ENCODE results near the gene L3MBTL2.

The L3MBTL2 gene

GRCh38 chr22:41215409-41215808 lies 10.3 kb downstream of the L3MBTL2 start:
- no peak for DNase-seq (ENCODE audit: low spot score)

GRCh38 chr22:41215926-41216325 lies 10.8 kb downstream of the L3MBTL2 start:
- DNase-seq (ENCODE audit: low spot score) = no peak

DNA sequence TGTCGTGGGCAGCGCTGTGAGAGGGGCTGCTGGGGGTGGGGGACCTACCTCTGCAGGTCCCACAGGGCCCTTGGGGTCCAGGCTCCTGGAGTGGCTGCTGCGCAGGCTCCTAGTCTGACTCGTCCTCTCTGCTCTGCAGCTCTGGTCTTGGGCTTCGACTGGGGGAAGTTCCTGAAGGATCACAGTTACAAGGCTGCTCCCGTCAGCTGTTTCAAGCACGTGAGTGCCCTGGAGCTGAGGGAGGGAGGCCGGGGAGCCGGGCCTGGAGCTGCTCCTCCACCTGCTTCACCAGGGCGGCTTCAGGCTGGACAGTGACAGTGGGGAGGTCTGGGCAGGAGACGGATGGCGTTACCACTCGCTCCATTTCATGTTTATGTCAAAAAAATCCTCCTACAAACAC lies 11.9 kb downstream of the L3MBTL2 start:
- DNase-seq (ENCODE audit: low spot score) = no peak

- peak; percentile 83 for DNase-seq (ENCODE audit: low spot score)
These were observed 12.5 kb downstream of the L3MBTL2 start for GRCh38 chr22:41217553-41218157.

GRCh38 chr22:41222846-41223507 lies 17.9 kb downstream of the L3MBTL2 start:
- DNase-seq (ENCODE audit: low spot score) = no peak

DNA sequence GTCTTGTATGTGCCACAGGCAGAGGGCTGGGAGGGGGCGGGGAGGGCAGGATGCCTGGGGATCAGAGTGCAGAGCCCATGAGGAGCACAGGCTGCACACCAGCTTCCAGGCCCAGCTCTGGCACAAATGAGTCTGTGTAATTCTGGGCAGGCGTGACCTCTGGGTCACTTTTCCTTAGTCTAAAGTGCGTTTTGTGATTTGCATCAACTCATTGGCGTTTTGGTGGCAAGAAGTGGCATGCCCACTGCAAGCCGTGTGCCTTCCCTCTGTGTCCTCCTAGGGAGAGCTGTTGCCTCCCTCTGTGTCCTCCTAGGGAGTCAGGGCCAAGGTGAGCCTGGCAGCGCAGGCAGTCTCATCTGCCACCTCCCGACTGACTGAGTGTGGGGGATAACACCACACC lies 18.4 kb downstream of the L3MBTL2 start:
- DNase-seq (ENCODE audit: low spot score) = no peak

- DNase-seq (ENCODE audit: low spot score) = no peak
These were observed 21.9 kb downstream of the L3MBTL2 start for GRCh38 chr22:41226723-41227655.

DNA sequence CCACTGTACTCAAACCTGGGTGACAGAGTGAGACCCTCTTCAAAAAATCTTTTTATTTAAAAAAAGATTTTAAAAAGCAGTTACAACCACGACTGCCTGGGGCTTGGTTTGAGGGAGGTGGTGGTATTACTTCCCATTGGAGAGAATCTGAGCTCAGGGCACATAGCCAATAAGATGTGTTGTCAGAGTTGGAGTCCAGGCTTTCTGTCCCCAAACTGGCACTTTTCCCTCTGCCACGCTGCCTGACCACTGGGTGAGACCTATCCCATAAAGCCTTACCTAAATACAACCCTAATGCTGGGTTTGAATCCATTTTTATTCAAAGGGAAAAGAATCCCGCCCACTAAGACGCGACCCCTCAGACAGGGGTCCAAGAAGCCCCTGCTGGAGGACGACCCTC lies 24.1 kb downstream of the L3MBTL2 start:
- DNase-seq (ENCODE audit: low spot score) = no peak

DNA sequence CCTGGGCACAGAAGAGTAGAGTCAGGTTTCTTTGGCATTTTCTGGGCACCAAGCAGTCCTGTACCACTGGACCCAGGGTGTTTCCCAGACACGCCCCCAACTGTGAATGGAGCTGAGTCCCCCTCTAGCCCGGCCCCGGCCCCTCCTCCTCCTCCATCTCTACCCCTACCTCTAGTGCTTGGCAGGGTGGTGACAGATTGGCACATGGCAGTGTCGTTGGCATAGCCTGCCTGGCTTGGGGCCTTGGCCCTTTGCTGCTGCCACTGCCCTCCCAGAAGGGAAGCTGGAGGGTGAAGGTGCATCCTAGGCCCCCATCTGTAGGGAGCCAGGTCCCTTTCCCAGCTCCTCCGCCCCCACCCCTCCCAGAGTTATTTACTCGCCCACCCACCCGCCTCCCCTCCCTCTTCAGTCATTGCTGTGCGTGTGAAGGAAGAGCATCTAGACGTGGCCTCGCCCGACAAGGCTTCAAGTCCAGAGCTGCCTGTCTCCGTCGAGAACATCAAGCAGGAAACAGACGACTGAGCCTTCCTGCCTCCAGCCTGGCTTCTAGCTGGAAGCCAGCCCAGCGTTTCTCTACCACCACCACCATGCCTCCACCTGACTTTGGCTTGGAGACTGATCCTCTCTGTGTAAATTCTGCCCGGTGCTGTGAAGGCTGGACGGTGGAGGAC lies 24.8 kb downstream of the L3MBTL2 start:
- DNase-seq (ENCODE audit: low spot score) = no peak

GRCh38 chr22:41230401-41230785 lies 25.3 kb downstream of the L3MBTL2 start:
- no peak for DNase-seq (ENCODE audit: low spot score)

GRCh38 chr22:41231369-41231768 lies 26.3 kb downstream of the L3MBTL2 start:
- DNase-seq (ENCODE audit: low spot score) = no peak

DNA sequence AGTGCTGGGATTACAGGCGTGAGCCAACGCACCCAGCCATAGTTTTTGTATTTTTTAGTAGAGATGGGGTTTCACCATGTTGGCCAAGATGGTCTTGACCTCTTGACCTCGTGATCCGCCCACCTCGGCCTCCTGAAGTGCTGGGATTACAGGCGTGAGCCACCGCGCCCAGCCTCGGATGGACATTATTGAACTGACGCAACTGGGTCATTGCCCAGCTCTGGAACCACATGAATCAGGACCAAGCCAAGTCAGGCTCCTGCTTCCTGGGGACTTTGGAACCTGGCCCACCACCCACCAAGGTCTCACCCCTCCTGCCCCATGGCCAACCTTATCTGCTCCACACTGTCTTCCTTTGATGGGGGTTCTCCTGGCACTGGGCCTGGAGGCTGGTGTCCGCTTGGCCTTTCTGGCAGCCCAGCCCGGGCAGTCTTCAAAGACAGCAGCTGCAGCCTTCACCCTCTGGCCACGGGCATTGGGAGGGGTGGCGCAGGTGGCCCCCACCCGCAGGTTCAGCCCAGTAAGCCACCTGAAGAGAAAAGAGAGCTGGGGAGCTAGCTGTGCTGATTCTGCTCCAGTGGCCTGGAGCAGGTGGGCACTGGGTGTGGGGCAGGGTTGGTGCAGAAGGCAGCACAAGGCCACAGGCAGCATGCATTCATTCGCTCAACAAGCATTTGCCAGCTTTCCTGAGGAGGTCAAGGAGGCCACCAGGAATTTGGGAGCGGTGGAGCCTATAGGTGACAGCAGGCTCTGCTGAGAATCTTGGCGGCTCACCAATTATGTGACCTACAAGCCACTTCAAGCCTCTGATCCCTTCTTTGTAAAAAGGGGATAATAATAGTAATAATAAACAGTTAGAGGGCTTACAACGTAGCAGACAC lies 29.9 kb downstream of the L3MBTL2 start:
- no peak for DNase-seq (ENCODE audit: low spot score)

DNA sequence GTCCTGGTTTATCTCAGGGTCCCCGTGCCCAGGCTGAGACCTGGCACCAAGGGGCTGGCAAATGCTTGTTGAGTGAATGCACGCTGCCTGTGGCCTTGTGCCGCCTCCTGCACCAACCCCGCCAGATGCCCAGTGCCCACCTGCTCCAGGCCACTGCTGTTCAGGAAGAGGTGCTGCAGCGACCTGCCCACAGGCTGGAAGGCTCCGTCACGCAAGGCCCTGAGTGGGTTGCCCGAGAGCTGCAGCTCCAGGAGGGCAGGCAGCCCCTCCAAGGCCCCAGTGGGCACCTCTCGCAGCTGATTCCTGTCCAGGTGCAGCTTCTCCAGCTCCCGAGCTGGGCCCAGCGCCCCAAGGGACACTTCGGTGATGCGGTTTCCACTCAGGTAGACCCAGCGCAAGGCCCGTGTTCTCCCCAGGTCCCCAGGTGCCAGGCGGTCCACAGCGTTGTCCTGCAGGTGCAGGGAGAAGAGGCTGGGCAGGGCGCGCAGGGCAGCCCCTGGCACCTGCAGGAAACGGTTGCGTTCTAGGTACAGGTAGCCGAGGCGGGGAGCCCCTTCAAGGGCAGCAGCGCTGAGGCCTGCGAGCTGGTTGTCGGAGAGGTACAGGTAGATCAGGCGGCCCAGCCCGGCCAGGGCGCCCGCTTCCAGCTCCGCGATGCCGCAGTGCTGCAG lies 32.1 kb downstream of the L3MBTL2 start:
- DNase-seq (ENCODE audit: low spot score) = no peak

DNA sequence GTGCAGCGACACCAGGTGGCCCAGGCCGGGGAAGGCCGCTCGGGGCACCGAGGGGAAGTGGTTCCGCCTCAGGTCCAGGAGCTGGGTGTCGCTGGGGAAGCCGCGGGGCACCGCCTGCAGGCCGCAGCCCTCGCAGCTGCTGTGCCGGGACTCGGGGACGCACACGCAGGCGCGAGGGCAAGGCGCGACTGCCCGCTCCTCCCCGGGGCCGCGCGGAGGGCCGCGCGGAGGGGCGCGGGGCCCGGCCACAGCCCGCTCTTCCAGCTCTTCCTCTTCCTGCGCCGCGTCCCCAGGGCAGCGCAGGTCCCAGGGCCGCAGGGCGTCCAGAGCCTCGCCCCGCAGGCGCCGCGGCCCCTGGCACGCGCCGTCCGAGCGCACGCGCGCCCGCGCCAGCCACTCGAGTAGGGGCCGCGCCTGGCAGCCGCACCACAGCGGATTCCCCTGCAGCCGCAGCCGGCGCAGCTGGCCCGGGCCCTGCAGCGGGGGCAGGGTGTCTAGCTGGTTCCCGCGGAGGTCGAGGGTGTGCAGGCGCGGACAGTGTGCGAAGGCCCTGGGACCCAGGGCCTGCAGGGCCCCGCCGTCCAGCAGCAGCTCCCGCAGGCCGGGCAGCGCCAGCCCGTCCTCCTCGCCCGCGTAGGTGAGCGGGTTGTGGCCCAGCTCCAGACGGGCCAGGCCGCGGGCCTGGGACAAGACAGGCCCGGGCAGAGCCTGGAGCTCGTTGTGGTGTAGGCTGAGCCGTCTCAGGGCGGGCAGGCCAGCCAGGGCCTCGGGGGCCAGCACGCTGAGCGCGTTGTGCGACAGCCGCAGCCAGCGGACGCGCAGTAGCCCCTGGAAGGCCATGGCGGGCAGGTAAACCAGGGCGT lies 32.8 kb downstream of the L3MBTL2 start:
- peak; percentile 82 for DNase-seq (ENCODE audit: low spot score)

GRCh38 chr22:41238570-41239442 lies 33.7 kb downstream of the L3MBTL2 start:
- no peak for DNase-seq (ENCODE audit: low spot score)

DNA sequence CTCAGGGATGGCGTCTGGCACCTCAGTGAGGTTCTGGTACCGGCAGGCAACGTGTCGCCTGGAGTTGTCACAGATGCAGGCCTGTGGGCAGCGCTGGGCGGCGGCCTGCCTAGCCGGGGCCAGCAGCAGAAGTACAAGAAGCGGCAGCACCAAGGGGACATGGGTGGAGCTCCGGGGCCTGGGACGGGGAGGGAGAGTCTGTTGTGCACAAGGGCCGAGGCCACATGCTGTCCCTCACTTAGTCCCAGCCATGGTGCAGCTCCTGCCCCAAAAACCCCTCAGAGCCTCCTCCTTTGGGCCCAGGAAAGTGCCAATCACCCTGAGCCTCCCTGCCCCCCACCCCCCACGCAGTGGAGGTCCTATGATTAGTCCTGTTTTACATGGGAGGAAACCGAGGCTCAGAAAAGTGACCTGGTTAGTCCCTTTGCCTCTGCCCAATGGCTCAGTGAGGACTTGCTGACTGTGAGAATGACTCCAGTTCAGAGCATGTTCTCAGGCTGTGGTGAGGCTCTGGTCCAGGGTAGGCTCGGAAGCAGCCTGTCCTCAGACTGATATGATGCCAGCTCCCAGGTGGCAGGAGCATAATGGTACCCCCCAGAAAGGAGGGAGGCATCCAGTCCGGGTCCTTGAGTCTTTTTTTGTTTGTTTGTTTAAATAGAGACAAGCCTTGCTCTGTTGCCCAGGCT lies 34.5 kb downstream of the L3MBTL2 start:
- no peak for DNase-seq (ENCODE audit: low spot score)

DNA sequence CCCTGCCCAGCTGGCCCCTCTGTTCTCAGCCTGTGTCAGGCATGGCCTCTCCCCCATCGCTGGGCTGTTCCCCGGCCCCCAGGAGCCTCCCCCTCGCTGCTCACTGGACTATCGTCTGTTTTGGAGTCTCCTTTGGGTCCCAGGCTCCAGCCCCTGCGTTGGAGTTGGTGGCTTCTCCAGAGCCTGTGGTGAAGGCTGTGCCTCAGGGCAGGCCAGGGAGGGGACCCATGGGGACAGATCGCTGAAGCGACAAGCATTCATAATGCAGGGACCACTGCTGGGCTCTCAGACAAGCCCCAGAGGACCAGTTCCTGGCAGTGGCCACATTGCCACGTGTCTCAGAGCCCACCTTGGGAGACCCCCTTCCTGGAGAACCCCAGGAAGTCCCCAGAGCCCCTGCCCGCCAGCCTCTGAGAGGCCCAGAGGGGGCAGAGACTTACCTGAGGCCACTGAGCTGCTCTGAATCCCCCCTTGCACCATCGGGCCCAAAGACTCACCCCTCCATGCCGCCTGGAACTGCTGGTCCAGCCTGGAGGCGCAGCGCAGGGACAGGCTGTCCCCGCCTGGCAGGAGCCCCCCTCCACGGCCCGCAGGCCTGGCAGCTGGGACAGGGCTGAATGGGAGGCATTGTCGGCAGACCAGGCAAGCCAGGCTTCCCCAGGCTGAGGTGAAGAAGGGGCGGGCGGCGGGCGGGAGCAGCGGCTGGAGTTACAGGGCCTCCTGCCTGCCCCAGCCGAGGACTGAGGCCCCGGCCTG lies 35.4 kb downstream of the L3MBTL2 start, which contains the start of gene CHADL:
TSS of gene CHADL (minus strand) at position 555 of the 756 bp plus-strand sequence. CDS start at position 505, 50 bp downstream.
- no peak for DNase-seq (ENCODE audit: low spot score)
